Naive B cell (primary cell): Measurements from ENCODE around the gene EMC6. TPM values are rescaled to one million over a fixed set of nuclear protein-coding genes. Genes with fewer than 3 reads are reported as not detected.

Source experiments
- ATAC-seq, 2 donors: fragments of 150-1000 bp; cut with Tn5 transposase; 2 replicates each; pipeline ENCODE4 v1.10.0; 2021; ENCODE audit warnings: low read depth in 2 of 2, mild to moderate bottlenecking in 2 of 2, moderate library complexity in 2 of 2
- DNase-seq: peaks from one replicate; pipeline ENCODE4 v3.0.0; 2022
- H3K27ac Mint-ChIP-seq, 6 donors: one replicate each; pipeline ENCODE4 v1.8.0; 2020 to 2022; ENCODE audit warnings: mild to moderate bottlenecking in 6 of 6, mixed read lengths in 6 of 6, moderate library complexity in 5 of 6, inconsistent platforms in 2 of 6
- H3K27me3 Mint-ChIP-seq, 3 donors: one replicate each; pipeline ENCODE4 v1.8.0; 2021 to 2022; ENCODE audit warnings: mixed read lengths in 3 of 3, mild to moderate bottlenecking in 1 of 3
- H3K36me3 Mint-ChIP-seq, 2 donors: one replicate each; pipeline ENCODE4 v1.8.0; 2020 to 2022; ENCODE audit warnings: mixed read lengths in 2 of 2, inconsistent platforms in 1 of 2, mild to moderate bottlenecking in 1 of 2
- H3K4me1 Mint-ChIP-seq, 3 donors: one replicate each; pipeline ENCODE4 v1.8.0; 2020 to 2022; ENCODE audit warnings: mixed read lengths in 3 of 3, inconsistent platforms in 1 of 3, mild to moderate bottlenecking in 1 of 3, moderate library complexity in 1 of 3
- H3K4me3 Mint-ChIP-seq, 8 donors: one replicate each; pipeline ENCODE4 v1.8.0; 2020 to 2022; ENCODE audit warnings: mild to moderate bottlenecking in 8 of 8, mixed read lengths in 8 of 8, moderate library complexity in 8 of 8, inconsistent platforms in 2 of 8
- H3K9me3 Mint-ChIP-seq, 7 donors: one replicate each; pipeline ENCODE4 v1.8.0; 2020 to 2022; ENCODE audit warnings: mixed read lengths in 7 of 7, mild to moderate bottlenecking in 5 of 7, inconsistent platforms in 2 of 7, moderate library complexity in 1 of 7
- polyA plus RNA-seq, 6 donors: library from polyadenylated mRNA; unstranded; fragments of 300-500 nt; fragmentation: Illumina TruSeq; gene quantifications; one replicate each; pipeline ENCODE4 v1.2.3, GENCODE V29; 2021; ENCODE audit warnings: low read depth in 6 of 6

The EMC6 gene
- polyA plus RNA-seq, 6 donors from 2014 or later: 38.9 to 83.4 (median 55.2) TPM

DNA sequence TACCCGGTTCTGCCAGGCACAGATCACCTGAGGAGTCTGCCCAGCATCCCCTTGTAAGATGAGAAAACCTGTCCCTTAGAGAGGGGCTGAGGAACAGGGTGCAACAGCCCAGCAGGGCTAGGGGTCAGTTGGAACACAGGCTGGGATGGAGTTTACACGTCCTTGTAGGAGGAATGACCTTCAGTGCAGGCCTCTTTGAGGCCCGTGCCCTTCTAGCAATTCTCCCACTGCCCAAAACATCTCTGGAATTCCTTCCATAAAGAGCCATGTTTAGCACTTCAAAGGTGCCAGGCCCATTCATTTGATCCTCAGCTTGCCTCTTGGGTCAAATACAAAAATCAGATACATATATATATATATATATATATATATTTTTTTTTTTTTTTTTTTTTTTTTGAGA lies 27.6 kb upstream of the EMC6 start:
- Mint-ChIP-seq H3K4me3 (no peak overlapping the region), H3K36me3 (no peaks in the 10 kb centered on the region), H3K4me1 (peaks cover 21 to 35% (median 33%) of the 10 kb centered on the region in 3 donors), H3K27ac (peak overlapping the region in 1 of 6 donors; percentile 63), H3K9me3 (no peaks in the 10 kb centered on the region), H3K27me3 (no peaks in the 10 kb centered on the region)
- no peak for DNase-seq
- ATAC-seq: no peak

DNA sequence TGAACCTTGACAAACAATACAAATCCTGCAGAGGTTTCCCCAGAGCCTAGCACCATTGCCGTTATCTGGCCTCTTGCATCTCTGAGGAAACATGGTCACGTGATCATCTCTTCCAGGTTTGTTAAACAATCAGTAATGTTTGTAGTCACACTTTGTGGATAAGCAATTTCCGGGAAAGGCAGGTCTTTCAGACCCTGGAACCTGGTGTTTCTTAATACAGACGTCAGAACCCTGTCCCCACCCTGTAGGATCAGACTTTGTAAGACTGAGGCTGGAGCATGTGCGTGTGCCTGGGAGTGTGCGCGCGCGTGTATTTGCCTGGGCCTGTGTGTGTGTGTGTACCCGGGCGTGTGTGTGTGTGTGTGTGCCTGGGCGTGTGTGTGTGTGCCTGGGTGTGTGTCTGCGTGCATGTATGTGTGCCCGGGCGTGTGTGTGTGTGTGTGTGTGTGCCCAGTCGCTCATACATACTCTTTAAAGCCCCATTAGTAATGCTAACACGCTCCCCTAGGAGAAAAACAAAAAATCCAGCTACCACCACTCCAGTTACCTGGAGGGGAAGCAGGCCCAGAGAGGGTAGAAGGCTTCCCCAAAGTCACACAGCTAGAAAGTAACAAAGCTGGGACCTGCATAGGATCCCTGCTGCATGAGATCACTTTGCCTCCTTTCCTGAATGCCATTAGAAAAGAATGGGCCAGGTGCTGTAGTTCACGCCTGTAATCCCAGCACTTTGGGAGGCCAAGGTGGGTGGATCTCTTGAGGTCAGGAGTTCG lies 26.7 kb upstream of the EMC6 start:
- Mint-ChIP-seq H3K27ac (peak overlapping the region in 1 of 6 donors; percentile 37), H3K36me3 (no peaks in the 10 kb centered on the region), H3K4me3 (peak overlapping the region in 1 of 8 donors; percentile 59), H3K27me3 (no peaks in the 10 kb centered on the region), H3K4me1 (peaks cover 23 to 43% (median 34%) of the 10 kb centered on the region in 3 donors), H3K9me3 (no peaks in the 10 kb centered on the region)
- ATAC-seq (no peak), DNase-seq (no peak)

DNA sequence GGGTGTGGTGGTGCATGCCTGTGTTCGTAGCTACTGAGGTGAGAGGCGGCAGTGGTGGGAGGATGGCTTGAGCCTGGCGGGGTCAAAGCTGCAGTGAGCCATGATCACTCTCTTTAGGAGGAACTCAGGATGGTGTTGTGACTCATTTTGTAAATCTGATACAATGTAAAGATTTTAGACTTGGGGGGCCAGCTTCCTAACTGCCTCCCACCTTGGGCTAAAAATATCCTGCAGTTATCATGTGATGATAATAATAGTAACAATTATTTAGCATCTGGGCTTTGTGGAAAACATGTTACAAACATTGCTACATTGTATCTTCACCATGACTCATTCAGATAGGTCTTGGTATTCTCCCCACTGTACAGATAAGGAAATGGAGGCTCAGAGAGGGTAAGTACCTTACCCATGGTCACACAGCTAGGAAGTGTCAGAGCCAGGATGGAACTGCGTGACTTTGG lies 24.7 kb upstream of the EMC6 start:
- no peaks in the 10 kb centered on the region for H3K36me3 Mint-ChIP-seq
- H3K4me3 Mint-ChIP-seq: no peak overlapping the region
- H3K4me1 Mint-ChIP-seq: peaks cover 18 to 42% (median 29%) of the 10 kb centered on the region in 3 donors
- DNase-seq (no peak), ATAC-seq (no peak)
- peak overlapping the region in 2 of 6 donors; percentile 20 to 59 for H3K27ac Mint-ChIP-seq
- no peaks in the 10 kb centered on the region for H3K9me3 Mint-ChIP-seq
- no peaks in the 10 kb centered on the region for H3K27me3 Mint-ChIP-seq

DNA sequence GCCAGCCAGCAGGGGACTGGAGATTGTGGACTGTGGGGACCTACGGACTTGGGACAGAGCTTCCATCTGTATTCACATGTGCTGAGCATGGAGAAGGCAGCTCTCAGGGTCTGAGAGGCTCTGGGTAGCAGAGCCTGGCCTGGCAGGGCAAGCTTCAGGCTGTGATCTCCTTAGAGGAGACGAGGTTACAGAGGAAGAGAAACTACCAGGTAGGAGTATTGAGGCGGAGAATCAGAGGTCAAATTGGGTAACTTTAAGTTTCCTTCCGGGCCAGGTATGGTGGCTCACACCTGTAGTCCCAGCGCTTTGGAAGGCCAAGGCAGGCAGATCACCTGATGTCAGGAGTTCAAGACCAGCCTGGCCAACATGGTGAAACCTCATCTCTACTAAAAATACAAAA lies 23.3 kb upstream of the EMC6 start:
- H3K4me1 Mint-ChIP-seq: peaks cover 18 to 36% (median 29%) of the 10 kb centered on the region in 3 donors
- peak overlapping the region in 6 of 8 donors; percentile 13 to 72 (median 50) for H3K4me3 Mint-ChIP-seq
- no peaks in the 10 kb centered on the region for H3K27me3 Mint-ChIP-seq
- no peaks in the 10 kb centered on the region for H3K36me3 Mint-ChIP-seq
- no peak for ATAC-seq
- peak overlapping the region in 3 of 6 donors; percentile 64 to 90 (median 66) for H3K27ac Mint-ChIP-seq
- no peak for DNase-seq
- no peaks in the 10 kb centered on the region for H3K9me3 Mint-ChIP-seq

DNA sequence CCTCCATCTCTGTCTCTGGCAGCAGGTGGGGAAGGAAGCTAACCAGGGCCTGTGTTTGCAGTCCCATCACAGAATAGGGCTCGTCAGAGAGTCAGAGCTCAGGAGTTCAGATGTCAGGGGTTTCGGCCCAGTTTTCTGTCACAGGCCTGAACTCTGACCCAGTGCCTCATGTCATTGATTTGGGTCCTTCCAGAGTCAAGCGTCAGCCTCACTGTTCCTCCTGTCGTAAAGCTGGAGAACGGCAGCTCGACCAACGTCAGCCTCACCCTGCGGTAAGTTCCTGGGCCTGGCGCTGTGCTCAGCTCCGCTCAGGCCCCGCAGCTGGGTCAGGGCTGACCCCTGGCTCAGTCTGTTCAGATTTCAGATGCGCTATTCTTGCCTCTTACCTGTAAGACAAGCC lies 21.4 kb upstream of the EMC6 start:
- Mint-ChIP-seq H3K27ac (no peak overlapping the region), H3K4me3 (no peak overlapping the region), H3K27me3 (no peaks in the 10 kb centered on the region), H3K4me1 (peaks cover 18 to 36% (median 29%) of the 10 kb centered on the region in 3 donors), H3K9me3 (no peaks in the 10 kb centered on the region), H3K36me3 (no peaks in the 10 kb centered on the region)
- ATAC-seq: no peak
- DNase-seq: no peak

DNA sequence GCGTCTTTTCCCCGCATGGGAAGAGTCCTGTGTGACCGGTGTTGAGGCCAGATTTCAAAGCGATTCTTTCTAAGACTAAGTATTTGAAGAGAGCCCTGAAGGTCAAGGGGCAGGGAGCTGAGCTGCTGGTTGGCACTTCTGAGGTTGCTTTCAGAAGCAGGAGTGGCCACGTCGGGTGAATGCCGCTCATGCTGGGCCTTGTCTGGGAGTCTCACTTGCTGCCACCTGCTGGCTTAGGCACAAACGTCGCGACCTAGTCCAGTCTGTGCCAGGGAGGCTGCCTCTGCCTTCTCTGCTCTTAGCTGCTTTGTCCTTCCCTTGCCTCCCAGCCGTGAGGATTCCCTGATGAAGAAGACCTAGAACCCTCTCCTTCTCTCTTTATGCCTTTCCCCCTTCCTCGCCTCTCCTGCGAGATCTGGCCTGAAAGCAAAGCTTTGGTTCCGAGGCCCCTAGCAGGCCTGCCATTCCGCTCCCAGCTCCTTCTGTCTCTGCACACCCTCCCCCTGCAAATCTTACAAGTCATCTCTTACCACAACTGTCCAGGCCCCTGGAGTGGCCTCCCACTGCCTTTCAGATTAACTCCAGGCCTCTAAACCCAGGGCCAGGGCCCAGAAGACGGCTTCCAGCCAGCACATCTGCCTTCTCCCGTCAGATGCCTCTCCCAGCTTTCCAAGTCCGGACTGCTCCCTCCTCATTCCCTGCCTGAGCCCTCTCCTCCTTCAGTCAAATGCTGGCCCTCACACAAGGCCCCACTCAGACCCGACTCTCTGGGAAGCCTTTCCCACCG lies 20.6 kb upstream of the EMC6 start:
- Mint-ChIP-seq H3K4me3 (peak overlapping the region in 5 of 8 donors; percentile 17 to 67 (median 43)), H3K27ac (peak overlapping the region in 2 of 6 donors; percentile 81 to 88), H3K4me1 (peaks cover 18 to 36% (median 29%) of the 10 kb centered on the region in 3 donors), H3K9me3 (no peaks in the 10 kb centered on the region), H3K36me3 (no peaks in the 10 kb centered on the region), H3K27me3 (no peaks in the 10 kb centered on the region)
- no peak for ATAC-seq
- DNase-seq: no peak

DNA sequence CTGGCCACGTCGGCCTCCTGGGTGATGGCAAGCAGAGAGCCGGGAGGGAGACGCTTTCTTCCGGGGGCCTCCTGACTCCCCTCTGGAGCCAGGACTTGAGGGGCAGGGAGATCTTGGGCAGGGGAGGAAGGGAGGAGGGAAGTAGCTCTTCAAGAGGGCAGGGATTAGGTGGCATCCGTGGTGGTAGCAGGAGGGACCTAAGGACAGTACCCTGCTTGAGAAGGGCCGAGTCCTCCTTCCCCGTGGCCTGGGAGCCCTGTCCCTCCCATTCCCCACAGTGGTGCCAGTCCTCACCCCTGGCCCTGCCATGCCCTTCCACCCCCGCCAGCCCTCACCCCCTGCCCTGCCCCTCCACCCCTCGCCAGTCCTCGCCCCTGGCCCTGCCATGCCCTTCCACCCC lies 12.8 kb upstream of the EMC6 start:
- ATAC-seq (no peak), DNase-seq (no peak)
- peaks cover 0 to 5% (median 5%) of the 10 kb centered on the region in 3 donors for H3K4me1 Mint-ChIP-seq
- no peaks in the 10 kb centered on the region for H3K27me3 Mint-ChIP-seq
- no peak overlapping the region for H3K4me3 Mint-ChIP-seq
- H3K36me3 Mint-ChIP-seq: no peaks in the 10 kb centered on the region
- H3K27ac Mint-ChIP-seq: peak overlapping the region in 2 of 6 donors; percentile 20 to 84
- no peaks in the 10 kb centered on the region for H3K9me3 Mint-ChIP-seq

DNA sequence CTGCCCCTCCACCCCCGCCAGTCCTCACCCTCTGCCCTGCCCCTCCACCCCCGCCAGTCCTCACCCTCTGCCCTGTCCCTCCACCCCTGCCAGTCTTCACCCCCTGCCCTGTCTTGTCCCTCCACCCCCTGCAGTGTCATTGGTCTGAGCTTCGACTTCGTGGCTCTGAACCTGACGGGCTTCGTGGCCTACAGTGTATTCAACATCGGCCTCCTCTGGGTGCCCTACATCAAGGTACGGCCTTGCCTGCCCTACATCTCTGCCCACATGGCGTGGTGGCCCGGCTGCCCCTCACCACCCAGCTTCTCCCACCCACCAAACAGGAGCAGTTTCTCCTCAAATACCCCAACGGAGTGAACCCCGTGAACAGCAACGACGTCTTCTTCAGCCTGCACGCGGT lies 12.3 kb upstream of the EMC6 start:
- H3K27me3 Mint-ChIP-seq: no peaks in the 10 kb centered on the region
- no peak for ATAC-seq

DNA sequence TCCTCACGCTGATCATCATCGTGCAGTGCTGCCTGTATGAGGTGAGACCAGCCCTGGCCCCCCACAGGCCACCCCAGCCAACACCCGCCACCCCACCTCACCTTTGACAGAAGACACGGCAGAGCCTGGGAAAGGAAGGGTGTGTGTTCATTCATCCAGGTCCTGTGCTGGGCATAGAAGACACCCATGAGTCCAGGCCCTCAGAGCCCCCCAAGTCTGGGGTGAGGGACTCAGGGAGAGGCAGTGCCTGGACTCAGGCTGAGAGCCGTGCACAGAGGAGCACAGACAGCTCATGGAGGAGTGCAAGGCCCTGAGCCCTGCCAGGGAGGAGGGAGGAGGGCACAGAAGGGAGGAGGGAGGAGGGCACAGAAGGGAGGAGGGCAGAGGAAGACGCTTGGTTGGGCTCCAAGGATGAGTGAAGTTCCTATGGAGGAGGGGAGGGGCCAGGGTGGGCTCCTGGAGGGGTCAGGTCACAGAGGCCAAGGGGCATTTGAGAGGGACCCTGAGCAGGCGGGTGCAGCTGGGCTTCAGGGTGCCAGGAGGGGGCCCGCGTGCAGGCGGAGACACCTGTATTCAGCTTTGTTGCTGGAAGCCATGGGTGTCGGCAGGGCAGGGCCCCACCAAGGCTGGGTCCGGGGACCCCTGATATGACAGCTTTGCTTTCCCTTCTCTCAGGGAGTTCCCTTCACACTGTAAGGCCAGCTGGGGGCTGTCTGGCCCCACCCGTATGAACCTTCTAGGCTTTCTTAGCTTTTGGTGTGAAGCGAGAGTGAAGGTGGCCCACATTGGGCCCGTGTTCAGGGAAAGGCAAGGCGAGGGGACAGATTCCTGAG lies 11.6 kb upstream of the EMC6 start:
- H3K4me1 Mint-ChIP-seq: peaks cover 0 to 5% (median 5%) of the 10 kb centered on the region in 3 donors
- ATAC-seq: no peak
- no peaks in the 10 kb centered on the region for H3K9me3 Mint-ChIP-seq
- no peaks in the 10 kb centered on the region for H3K36me3 Mint-ChIP-seq
- no peak overlapping the region for H3K4me3 Mint-ChIP-seq
- H3K27ac Mint-ChIP-seq: peak overlapping the region in 3 of 6 donors; percentile 43 to 56 (median 47)
- H3K27me3 Mint-ChIP-seq: no peaks in the 10 kb centered on the region
- DNase-seq: no peak

More for the DNA sequence above, 12.3 kb upstream of the EMC6 start:
- H3K4me1 Mint-ChIP-seq: peaks cover 0 to 5% (median 5%) of the 10 kb centered on the region in 3 donors
- H3K36me3 Mint-ChIP-seq: no peaks in the 10 kb centered on the region
- H3K27ac Mint-ChIP-seq: peak overlapping the region in 3 of 6 donors; percentile 26 to 67 (median 43)
- DNase-seq: no peak
- no peaks in the 10 kb centered on the region for H3K9me3 Mint-ChIP-seq
- no peak overlapping the region for H3K4me3 Mint-ChIP-seq

DNA sequence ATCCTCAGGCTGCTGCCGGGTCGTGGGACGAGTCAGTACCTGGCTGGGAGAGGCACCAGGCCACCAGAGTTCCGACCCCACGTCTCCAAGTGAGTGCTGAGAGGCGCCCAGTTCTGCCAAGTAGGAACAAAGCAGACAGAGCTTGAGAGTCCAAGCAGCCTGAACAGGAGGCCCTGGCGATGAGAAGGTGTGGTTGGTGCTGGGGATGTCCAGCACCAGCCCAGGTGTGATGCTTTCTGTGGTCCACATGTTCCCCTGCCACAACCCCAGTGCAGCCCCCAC lies 11.1 kb upstream of the EMC6 start:
- H3K4me3 Mint-ChIP-seq: no peak overlapping the region
- ATAC-seq: no peak
- no peaks in the 10 kb centered on the region for H3K36me3 Mint-ChIP-seq

DNA sequence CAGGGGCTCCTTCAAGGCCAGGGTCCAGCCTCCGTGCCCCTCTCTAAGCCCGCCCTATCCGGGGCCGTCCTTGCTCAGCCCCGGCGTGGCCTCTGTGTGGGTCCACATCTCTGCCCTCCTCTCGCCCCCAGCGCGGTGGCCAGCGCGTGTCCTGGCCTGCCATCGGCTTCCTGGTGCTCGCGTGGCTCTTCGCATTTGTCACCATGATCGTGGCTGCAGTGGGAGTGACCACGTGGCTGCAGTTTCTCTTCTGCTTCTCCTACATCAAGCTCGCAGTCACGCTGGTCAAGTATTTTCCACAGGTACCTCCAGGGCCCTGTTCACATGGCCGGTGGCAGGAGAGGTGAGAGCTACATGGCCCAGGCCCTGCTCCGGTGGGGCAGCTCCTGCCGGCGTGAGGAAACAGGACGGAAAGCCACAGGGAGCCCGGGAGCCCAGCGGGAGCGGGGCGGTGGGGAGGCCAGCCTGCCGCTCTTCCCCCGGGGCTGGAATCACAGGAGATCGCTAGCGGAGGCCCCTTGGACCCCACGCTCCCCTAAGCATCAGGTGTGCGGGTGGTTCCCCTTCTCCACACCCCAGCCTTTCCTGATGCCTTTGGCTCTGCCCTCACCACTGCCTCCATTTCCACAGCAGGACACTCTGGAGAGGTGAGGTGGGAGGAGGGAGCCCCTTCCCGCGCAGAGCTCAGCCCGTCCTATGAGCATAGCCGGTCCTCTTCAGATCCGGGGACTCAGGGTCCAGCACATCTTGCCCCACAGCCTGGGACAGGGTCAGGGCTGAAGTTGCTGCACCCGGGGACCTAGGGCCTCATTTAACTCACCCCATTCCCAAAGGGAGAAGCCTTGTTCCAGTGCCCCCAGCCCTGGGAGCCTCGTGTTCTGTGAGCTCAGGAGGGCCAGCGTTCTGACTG lies 10.5 kb upstream of the EMC6 start:
- H3K4me3 Mint-ChIP-seq: peak overlapping the region in 1 of 8 donors; percentile 16
- ATAC-seq (no peak), DNase-seq (no peak)
- no peaks in the 10 kb centered on the region for H3K36me3 Mint-ChIP-seq
- peak overlapping the region in 1 of 6 donors; percentile 27 for H3K27ac Mint-ChIP-seq
- no peaks in the 10 kb centered on the region for H3K9me3 Mint-ChIP-seq
- peaks cover 0 to 5% (median 5%) of the 10 kb centered on the region in 3 donors for H3K4me1 Mint-ChIP-seq
- H3K27me3 Mint-ChIP-seq: no peaks in the 10 kb centered on the region

More for the DNA sequence above, 11.1 kb upstream of the EMC6 start:
- Mint-ChIP-seq H3K27ac (no peak overlapping the region), H3K9me3 (no peaks in the 10 kb centered on the region), H3K4me1 (peaks cover 0 to 5% (median 5%) of the 10 kb centered on the region in 3 donors), H3K27me3 (no peaks in the 10 kb centered on the region)
- DNase-seq: no peak

DNA sequence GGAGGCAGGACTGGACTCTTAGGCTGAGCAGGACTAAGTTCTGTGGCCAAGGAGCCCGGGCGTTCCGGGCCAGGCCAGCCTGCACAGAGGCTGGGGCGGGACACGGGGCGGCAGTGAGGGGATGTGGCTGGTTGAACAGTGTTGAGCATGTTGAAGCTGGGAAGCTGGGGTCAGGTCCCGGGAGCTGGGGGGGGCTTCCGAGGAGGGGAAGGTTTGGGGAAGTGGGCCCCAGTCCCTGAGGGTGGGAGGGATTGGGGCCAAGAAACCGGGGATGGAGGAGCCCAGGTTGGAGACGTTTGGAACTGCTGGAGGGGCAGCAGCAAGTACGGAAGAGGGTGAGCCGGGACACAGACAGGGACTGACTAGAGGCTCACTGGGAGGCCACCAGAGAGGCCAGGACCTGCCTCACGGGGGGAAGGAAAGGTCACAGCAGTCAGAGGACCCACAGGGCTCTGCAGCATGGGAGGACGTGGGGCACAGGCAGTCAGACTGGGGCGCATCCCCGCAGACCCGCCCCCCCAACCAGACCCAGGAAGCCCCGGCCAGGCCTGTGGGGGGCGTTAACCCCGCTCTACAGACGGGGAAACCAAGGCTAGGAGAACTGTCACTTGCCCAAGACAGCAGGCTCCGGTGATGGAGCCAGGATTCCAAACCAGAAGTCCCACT lies 9.7 kb upstream of the EMC6 start:
- Mint-ChIP-seq H3K27ac (peak overlapping the region in 1 of 6 donors; percentile 56), H3K9me3 (no peaks in the 10 kb centered on the region), H3K4me3 (no peak overlapping the region), H3K4me1 (peaks cover 0 to 5% (median 5%) of the 10 kb centered on the region in 3 donors), H3K27me3 (no peaks in the 10 kb centered on the region), H3K36me3 (no peaks in the 10 kb centered on the region)
- no peak for DNase-seq
- ATAC-seq: no peak
